ENCODE measurements around the gene PKD1L1.

Gene PKD1L1

DNA sequence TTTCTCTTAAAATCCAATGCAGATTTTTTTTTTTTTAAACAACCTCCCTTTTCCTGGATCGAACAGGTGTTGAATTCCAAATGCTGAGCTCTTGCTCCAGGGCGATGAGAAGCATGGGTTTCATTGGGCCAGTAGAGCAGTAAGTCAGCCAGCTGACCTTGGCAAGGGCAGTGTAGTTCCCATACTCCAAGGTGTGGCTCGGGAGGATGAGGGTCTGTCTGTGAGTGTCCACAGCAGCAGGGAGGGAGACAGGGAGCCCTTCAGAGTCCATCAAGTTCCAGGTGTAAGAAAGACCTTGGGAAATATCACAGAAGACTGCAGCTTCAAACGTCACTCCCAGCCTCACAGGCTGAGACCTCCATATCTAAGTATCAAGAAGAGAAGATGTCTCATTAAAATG, 50.4 kb downstream of the PKD1L1 start:
- DNase-seq (ENCODE audit: low spot score): no peak

- DNase-seq (ENCODE audit: low spot score): no peak
Measured at GRCh38 chr7:47896809-47897423, 51.4 kb downstream of the PKD1L1 start.

DNA sequence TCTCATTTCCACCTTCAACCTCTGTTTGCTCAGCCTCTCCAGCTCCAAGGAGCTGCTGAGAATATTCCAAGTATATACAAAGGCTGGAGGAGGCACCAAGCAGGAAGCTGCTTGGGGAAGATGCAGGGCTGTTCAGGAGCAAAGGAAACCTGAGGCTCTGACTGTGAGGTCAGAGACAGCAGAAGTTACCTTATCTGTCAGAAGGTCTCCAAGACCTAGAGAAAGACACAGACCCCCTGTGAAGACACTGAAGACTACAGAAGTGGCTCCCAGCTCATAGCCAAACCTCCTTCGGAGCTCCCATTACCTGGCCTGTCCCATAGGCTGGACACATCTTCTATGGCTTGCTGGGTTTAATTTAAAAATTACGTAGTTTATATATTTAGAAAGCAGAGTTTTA, 53.2 kb downstream of the PKD1L1 start:
- no peak for DNase-seq (ENCODE audit: low spot score)

- DNase-seq (ENCODE audit: low spot score): no peak
Measured at GRCh38 chr7:47893721-47894365, 54.4 kb downstream of the PKD1L1 start.

DNA sequence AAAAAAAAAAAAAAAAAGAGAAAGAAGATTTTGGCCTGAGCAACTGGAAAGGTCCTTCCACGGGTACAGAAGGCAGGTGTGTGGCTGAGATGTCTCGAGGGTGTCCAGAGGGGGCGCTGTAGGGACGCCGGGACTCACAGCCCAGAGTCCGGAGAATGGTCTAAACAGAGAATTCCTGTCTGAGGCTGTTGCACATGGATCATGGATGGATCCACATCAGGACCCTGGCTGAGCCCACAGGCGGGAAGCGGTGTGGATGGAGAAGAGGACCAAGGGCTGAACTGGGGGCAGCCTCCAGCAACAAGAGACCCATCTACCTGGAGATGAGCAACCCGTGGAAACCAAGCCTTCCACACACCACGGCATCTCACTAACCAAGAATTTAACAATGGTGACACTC, 55.0 kb downstream of the PKD1L1 start:
- no peak for DNase-seq (ENCODE audit: low spot score)

DNA sequence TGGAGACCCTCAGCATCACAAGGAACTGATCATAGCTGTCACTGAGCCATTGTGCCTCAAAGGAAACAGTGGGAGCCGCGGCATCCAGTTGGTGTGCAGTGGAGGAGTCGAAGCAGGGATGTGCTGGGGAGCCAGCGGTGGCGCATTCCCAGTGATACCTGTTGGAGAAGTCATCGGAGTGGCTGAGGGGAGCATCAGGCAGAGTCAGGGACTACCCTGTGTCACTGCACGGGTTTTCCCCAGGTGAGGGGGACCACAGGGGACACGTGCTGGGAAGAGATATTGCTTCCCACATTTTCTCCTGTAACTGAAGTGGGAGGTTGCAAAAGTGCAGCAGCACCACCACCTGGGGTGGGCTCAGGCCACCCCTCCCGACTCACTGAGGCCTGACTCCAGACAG, 57.7 kb downstream of the PKD1L1 start:
- no peak for DNase-seq (ENCODE audit: low spot score)

DNA sequence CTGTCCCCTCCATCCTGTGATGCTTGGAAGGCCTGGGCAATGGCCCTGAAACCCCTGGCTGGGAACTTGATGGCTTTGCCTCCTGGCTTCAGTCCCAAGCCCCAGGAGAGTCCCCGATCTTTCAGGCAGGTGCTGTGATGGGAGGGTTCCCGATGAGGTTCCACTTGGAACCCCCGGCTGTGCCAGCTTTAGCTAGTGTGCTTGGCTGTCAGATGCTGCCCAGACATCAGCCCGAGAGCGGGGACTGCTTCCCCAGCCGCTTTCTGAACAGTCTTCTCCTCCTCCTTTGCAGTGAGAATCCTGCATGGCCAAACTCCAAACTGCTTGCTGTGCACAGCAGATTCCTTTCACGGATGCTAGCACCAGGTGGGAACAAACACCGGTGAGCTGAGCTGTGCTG, 58.1 kb downstream of the PKD1L1 start:
- DNase-seq (ENCODE audit: low spot score): no peak

GRCh38 chr7:47889723-47890122, 58.5 kb downstream of the PKD1L1 start:
- DNase-seq (ENCODE audit: low spot score): no peak

- DNase-seq (ENCODE audit: low spot score): no peak
Measured at GRCh38 chr7:47888371-47889265, 59.6 kb downstream of the PKD1L1 start.

- no peak for DNase-seq (ENCODE audit: low spot score)
Measured at GRCh38 chr7:47887016-47887640, 61.1 kb downstream of the PKD1L1 start.

- DNase-seq (ENCODE audit: low spot score): no peak
Measured at GRCh38 chr7:47885987-47886811, 62.1 kb downstream of the PKD1L1 start.

- DNase-seq (ENCODE audit: low spot score): no peak
Measured at GRCh38 chr7:47885309-47885986, 62.8 kb downstream of the PKD1L1 start.

- no peak for DNase-seq (ENCODE audit: low spot score)
Measured at GRCh38 chr7:47884675-47885074, 63.6 kb downstream of the PKD1L1 start.

- DNase-seq (ENCODE audit: low spot score): no peak
Measured at GRCh38 chr7:47882635-47883034, 65.6 kb downstream of the PKD1L1 start.

- DNase-seq (ENCODE audit: low spot score): no peak
Measured at GRCh38 chr7:47881256-47881655, 67.0 kb downstream of the PKD1L1 start.

GRCh38 chr7:47878662-47879061, 69.6 kb downstream of the PKD1L1 start:
- no peak for DNase-seq (ENCODE audit: low spot score)

GRCh38 chr7:47877336-47877735, 70.9 kb downstream of the PKD1L1 start:
- DNase-seq (ENCODE audit: low spot score): no peak

GRCh38 chr7:47875998-47876744, 72.1 kb downstream of the PKD1L1 start:
- no peak for DNase-seq (ENCODE audit: low spot score)

DNA sequence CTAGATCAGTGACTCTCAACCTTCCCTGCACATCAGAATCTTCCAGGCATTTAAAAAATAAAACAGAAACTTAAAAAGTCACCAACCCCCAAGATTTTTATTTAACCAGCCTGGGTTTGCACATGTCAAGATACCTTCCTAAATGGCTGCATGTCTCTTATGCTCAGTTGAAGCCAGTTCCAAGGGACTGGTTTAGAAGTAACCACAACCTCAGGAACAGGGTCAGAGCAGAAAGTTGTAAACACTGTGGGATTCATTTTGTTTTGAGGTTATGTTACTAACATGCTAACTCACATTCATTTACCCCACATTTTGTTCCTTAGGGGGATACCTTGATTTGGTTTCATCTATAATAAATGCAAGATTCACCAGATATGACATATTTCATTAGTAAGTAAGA, 72.9 kb downstream of the PKD1L1 start:
- DNase-seq (ENCODE audit: low spot score): no peak

DNA sequence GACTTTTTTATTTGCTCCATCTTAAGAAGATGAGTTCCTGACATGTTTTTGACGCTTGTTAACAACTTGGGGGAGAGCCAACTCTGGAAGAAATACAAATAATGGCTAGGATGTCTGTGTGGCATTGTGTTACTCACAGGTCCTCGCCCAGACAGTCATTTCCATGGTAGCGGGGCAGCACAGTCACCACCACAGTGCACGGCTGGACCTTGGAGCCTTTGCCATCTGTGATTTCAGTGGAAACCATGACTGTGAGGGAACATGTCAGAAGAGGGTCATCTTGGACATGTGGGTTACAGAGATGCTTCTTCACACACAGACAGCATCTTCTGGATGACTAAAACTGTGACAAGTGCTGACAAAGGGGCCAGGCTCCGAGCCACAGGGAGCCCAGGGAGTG, 74.5 kb downstream of the PKD1L1 start:
- no peak for DNase-seq (ENCODE audit: low spot score)
